ENCODE results near the gene KIF25.

KIF25 gene

GRCh38 chr6:168087436-168088160 is 90.1 kb downstream of the KIF25 start:
- DNase-seq (ENCODE audit: low read depth, low spot score): no peak

GRCh38 chr6:168088161-168089053 is 90.9 kb downstream of the KIF25 start:
- DNase-seq (ENCODE audit: low read depth, low spot score): no peak

DNA sequence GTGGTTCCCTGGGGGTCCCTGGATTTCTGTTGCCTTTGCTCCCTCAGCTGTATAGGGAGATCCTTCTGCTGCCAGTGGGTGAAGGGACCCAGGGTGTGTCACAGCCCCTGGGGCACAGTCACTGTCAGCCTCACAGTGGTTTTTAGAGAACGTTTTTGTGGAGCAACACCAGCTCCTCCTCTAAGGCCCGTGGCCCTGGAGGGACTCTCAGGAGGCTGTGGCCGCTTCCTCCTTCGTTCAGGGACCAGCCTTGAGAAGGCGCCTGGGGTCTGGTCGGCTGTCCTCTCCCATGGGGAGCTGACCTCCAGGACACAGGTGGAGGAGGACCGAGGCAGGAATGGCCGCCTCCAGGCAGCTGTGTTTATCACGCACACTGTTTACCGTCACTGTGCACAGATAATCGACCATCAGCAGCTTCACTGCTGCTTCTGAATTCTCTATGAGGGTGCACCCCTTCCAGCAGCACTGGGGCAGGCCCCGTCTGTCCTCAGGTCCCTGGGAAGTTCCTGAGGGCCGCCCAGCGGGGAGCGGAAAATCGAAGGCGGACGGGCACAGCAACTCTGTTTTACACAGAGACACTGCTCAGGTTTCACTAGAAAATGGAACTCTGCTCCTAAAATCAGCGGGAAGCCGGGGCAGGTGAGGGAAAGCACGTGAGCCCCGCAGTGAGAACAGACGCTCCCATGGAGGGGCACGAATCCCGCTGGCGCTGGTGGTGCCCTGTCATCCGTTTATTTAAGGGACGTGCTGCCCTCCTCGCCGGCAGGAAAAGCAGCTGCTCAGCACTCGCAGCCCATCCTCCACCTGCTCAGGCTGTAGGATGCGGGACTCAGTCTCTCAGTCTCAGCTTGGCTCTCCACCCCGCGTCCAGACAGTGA is 92.0 kb downstream of the KIF25 start:
- DNase-seq (ENCODE audit: low read depth, low spot score): no peak

DNA sequence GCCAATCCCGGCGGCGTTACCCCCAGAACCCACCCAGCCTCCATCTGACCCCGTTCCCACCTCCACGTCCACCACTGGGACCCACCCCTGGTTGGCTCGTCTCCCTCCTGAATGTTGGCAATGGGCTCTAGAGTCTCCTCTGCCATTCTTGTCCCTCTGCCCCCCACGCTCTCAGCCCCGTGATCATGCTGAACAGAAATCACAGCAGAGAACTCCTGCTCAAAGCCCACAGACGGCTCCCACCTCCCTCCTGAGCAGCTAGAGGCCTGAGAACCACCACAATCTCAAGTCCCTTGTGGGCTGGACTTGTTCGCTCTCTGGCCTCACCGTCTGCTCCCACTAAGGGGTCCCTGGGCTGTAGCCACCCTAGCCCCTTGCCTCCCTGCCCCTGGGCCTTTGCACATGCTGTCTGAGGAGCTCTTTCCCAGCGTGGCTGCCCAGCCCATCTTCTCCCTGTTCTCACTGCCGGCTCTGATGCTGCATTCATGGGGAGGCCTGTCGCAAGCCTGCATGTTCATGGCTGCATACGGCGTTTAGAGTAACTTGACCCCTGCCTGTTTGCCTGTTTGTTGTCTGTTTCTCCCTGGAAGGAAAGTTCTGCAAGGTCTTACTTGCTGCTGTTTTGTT is 92.7 kb downstream of the KIF25 start:
- DNase-seq (ENCODE audit: low read depth, low spot score): no peak

GRCh38 chr6:168090706-168091105 is 93.2 kb downstream of the KIF25 start:
- DNase-seq (ENCODE audit: low read depth, low spot score): no peak

DNA sequence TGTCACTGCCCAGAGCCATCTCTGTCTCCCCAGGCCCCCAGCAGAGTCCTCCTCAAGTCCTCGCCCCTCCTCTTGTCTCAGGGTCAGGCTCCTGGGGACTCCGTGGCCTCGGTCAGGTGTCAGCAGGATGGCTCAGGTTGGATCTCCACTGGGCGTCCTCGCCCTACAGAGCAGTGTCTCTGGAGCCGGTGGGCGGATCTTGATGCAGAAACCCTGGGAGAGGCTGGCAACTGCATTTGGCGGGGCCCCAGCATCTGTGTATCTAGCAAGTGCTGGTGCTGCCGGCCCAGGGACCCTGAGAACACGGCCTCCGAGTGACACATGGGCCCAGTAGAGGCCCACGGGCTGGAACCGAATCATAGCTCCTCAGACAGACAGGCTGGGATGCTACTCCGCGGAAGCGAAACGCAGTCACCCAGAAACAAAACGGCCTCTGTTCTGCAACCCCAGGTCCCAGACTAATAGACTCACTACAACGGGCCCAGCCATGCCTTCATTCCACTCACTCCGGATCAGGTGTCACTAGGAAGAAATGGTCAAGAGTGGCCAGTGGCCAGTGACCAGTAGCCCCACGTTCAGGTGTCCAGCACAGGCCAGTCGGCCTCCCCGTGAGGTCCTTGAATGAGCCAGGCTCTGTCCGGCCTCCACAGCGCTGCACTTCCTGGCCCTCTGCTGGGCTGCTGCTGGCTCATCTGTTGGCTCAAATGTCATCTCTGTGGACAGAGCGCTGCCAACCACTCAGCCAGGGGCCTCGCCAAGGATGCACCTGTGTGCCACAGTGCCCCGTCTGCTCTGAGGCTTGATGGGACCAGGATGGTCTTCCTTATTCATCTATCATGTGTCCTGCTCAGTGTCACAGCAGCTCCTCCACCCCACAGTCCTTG is 94.2 kb downstream of the KIF25 start:
- DNase-seq (ENCODE audit: low read depth, low spot score): no peak

- DNase-seq (ENCODE audit: low read depth, low spot score): no peak
These were observed 95.1 kb downstream of the KIF25 start for GRCh38 chr6:168092541-168092940.

DNA sequence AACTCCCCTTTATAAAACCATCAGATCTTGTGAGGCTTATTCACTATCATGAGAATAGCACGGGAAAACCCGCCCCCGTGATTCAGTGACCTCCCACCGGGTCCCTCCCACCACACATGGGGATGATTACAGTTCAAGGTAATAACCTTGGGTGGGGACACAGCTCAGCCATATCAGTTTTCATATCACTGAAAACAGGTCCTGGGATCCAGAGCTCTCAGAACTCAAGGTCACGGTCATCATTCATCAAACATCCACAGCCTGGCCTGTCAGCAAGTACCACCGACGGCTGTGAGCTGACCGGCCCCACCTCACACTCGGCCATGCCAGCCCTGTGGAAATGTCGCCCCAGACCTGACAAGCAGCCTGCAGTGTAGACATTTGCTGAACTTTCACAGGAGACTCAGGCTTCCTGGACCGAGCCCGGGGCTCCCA is 95.6 kb downstream of the KIF25 start:
- no peak for DNase-seq (ENCODE audit: low read depth, low spot score)

DNA sequence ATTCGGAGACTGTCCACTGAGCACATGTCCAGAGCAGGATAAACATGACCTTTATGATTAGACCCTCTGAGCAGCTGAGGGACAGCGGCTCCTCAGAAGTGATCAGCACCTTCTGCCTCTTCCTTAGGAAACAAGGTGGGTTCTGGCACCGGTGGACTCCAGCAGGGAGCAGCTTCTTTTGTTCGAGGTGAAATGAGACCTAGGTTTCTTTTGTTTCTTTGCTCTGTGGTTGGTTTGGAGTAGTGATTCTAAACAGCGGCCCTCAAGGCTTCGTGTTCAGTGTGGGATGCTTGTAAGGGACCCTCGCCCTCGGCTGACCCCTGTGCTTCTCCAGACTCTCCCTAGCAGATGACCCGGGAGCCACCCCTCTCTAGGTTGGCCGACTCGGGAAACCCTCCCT is 96.2 kb downstream of the KIF25 start:
- DNase-seq (ENCODE audit: low read depth, low spot score): no peak

All from brain pericyte (primary cell).